Measurements from ENCODE around the gene SLC44A5. TPM values are rescaled to one million over a fixed set of nuclear protein-coding genes. Genes with fewer than 3 reads are reported as not detected.

SLC44A5 gene
- total and polyA plus RNA-seq, 10 of the 15 experiments (the other 5 are each of a cell fraction or from before 2014, with no cell fraction given), result 0.04 to 1.3 TPM; not detected in 8

GRCh38 chr1:75618382-75618781 lies 7.5 kb upstream of the SLC44A5 start:
- ATAC-seq (no peak), DNase-seq (ENCODE audit: low read depth, low spot score) (no peak), FAIRE-seq (no peak)
- Histone ChIP-seq H3K9ac (ENCODE audit: control insufficient read depth, insufficient read depth, low read length) (no peak overlapping the region), H3K27me3 (replicated peaks in 1 of 2; ENCODE audit: control insufficient read depth in 2 of 2, insufficient read depth in 2 of 2, low read length in 1 of 2) (peaks cover 10 to 11% of the 10 kb centered on the region in 2 experiments), H3K27ac (ENCODE audit: control insufficient read depth, insufficient read depth) (no peak overlapping the region), H3K79me2 (ENCODE audit: control insufficient read depth, insufficient read depth, low read length) (no peaks in the 10 kb centered on the region), H3K4me3 (no peak overlapping the region), H3K4me1 (ENCODE audit: control insufficient read depth, insufficient read depth, low read length) (no peaks in the 10 kb centered on the region), H3K4me2 (ENCODE audit: control insufficient read depth, insufficient read depth) (no peak overlapping the region), H3K36me3 (ENCODE audit: control insufficient read depth in 2 of 2, insufficient read depth in 2 of 2, low read length in 1 of 2) (no peaks in the 10 kb centered on the region), H4K20me1 (ENCODE audit: control insufficient read depth, insufficient read depth) (no peaks in the 10 kb centered on the region), H2AFZ (ENCODE audit: control insufficient read depth, low read depth, low read length) (no peak overlapping the region), H3K9me3 (replicated peaks; ENCODE audit: control insufficient read depth, insufficient read depth, low read length) (no peaks in the 10 kb centered on the region)
- ChIA-PET RAD21 (ENCODE audit: unreplicated experiment) (no interaction called here), CTCF (no interaction called here), POLR2A (no interaction called here), SMC1A (ENCODE audit: uncharacterized antibody, unreplicated experiment) (no interaction called here)
- TF ChIP-seq CBX5 (IDR thresholded peaks at IDR 0.05; ENCODE audit: low read depth), result no peak
- no peak for TF ChIP-seq CBFB (IDR thresholded peaks at IDR 0.05; ENCODE audit: low read depth)
- no peak for TF ChIP-seq TCF7 (IDR thresholded peaks at IDR 0.05; ENCODE audit: borderline replicate concordance)
- no peak for TF ChIP-seq MTA3 (IDR thresholded peaks at IDR 0.05; ENCODE audit: borderline replicate concordance, low read length)
- no peak for TF ChIP-seq CHD1 (IDR thresholded peaks at IDR 0.05; ENCODE audit: low read depth, low read length)
- TF ChIP-seq MTA2 (IDR thresholded peaks at IDR 0.05; ENCODE audit: low read depth), result no peak
- in situ Hi-C loops (cut with MboI), result no loop called here
- intact Hi-C loops (cut with micrococcal nuclease; ENCODE audit: unreplicated experiment), result no loop called here
- BruUV-seq (replicated peaks), result no TSS peak

- Histone ChIP-seq H3K27ac (ENCODE audit: control insufficient read depth, insufficient read depth) (no peak overlapping the region), H3K79me2 (ENCODE audit: control insufficient read depth, insufficient read depth, low read length) (no peaks in the 10 kb centered on the region), H3K4me2 (ENCODE audit: control insufficient read depth, insufficient read depth) (no peak overlapping the region), H3K9me3 (replicated peaks; ENCODE audit: control insufficient read depth, insufficient read depth, low read length) (no peaks in the 10 kb centered on the region), H3K4me3 (no peak overlapping the region), H3K36me3 (ENCODE audit: control insufficient read depth in 2 of 2, insufficient read depth in 2 of 2, low read length in 1 of 2) (no peaks in the 10 kb centered on the region), H3K4me1 (ENCODE audit: control insufficient read depth, insufficient read depth, low read length) (no peaks in the 10 kb centered on the region), H3K27me3 (replicated peaks in 1 of 2; ENCODE audit: control insufficient read depth in 2 of 2, insufficient read depth in 2 of 2, low read length in 1 of 2) (peaks cover 10 to 11% of the 10 kb centered on the region in 2 experiments), H4K20me1 (ENCODE audit: control insufficient read depth, insufficient read depth) (no peaks in the 10 kb centered on the region), H2AFZ (ENCODE audit: control insufficient read depth, low read depth, low read length) (no peak overlapping the region), H3K9ac (ENCODE audit: control insufficient read depth, insufficient read depth, low read length) (no peak overlapping the region)
- no peak for DNase-seq (ENCODE audit: low read depth, low spot score)
- intact Hi-C loops (cut with micrococcal nuclease; ENCODE audit: unreplicated experiment), result no loop called here
- ChIA-PET SMC1A (ENCODE audit: uncharacterized antibody, unreplicated experiment) (no interaction called here), RAD21 (ENCODE audit: unreplicated experiment) (no interaction called here), CTCF (interaction anchor here (1.0 kb wide), 1 partner anchor 15 kb away, joined by 4 read pairs; no protein-coding TSS in a partner anchor), POLR2A (interaction anchor here (0.6 kb wide), 1 partner anchor 540 kb away, joined by 3 read pairs; no protein-coding TSS in a partner anchor)
- in situ Hi-C loops (cut with MboI), result no loop called here
- no peak for FAIRE-seq
- BruUV-seq (replicated peaks), result no TSS peak
- ATAC-seq, result no peak
- 13% methylated on average over 39 of the region's 39 CpGs for WGBS (ENCODE audit: insufficient coverage, insufficient replicate concordance, low lambda C conversion rate, missing lambda C conversion rate)
- TF ChIP-seq REST (IDR thresholded peaks at IDR 0.05; ENCODE audit: low read depth, low read length) (peak; percentile 70), NFIC (IDR thresholded peaks at IDR 0.05; ENCODE audit: low read depth, low read length) (no peak)
Observed at GRCh38 chr1:75616436-75617433, 5.8 kb upstream of the SLC44A5 start.

Measured in GM12878 (cell line).